ENCODE measurements around the gene LETM1. TPM values are rescaled to one million over a fixed set of nuclear protein-coding genes. Genes with fewer than 3 reads are reported as not detected.

Gene LETM1
- total RNA-seq, 1 donor from 2014 or later = 65.3 TPM

DNA sequence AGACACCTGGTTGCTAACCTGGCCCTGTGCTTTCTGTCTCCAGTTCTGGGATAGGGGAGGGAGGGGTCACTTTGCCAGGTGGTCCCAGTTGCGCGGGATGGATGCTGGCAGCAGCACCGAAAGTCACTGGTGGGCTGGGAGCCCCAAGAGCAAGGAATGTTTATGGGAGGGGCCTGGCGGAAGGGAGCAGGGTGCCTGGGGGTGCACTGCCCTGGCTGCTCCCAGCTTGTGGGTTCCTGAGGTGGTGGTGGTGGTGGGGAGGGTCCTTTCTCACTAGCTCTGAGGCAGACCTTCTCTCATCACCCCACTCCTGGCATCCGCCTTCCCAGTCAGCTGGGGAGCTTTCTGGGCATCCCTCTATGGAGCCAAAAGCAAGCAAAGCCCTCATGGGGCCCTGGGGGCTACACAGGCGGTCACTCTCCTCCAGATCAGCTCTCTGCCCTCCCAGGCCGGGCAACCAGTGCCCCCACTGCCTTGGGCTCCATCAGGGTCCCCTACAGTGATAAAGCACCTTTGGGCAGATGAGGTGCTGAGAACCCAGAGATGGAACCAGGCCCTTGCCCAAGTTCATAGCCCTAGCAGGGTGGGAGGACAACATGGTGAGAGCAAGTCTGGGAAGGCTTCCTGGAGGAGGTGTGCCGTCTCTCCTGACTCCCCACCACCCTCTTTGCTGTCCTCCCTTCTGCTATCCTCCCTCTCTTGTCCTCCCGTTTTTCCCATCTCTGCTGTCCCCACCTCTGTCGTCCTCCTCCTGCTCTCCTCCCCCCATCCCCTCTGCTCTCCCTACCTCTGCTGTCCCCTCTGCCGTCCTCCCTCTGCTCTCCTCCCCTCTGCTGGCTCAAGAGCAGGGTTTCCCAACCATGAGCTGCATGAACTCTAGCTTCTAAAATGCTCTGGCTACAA is 46.9 kb downstream of the LETM1 start:
- no peak for DNase-seq (ENCODE audit: extremely low read depth, low read depth, low spot score)

DNA sequence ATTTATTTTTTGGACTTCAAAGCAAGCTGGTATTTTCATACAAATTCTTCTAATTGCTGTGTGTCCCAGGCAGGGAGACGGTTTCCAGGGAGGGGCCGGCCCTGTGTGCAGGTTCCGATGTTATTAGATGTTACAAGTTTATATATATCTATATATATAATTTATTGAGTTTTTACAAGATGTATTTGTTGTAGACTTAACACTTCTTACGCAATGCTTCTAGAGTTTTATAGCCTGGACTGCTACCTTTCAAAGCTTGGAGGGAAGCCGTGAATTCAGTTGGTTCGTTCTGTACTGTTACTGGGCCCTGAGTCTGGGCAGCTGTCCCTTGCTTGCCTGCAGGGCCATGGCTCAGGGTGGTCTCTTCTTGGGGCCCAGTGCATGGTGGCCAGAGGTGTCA is 47.6 kb downstream of the LETM1 start:
- no peak for DNase-seq (ENCODE audit: extremely low read depth, low read depth, low spot score)

- no peak for DNase-seq (ENCODE audit: extremely low read depth, low read depth, low spot score)
Measured at GRCh38 chr4:1807332-1807777, 48.6 kb downstream of the LETM1 start.

DNA sequence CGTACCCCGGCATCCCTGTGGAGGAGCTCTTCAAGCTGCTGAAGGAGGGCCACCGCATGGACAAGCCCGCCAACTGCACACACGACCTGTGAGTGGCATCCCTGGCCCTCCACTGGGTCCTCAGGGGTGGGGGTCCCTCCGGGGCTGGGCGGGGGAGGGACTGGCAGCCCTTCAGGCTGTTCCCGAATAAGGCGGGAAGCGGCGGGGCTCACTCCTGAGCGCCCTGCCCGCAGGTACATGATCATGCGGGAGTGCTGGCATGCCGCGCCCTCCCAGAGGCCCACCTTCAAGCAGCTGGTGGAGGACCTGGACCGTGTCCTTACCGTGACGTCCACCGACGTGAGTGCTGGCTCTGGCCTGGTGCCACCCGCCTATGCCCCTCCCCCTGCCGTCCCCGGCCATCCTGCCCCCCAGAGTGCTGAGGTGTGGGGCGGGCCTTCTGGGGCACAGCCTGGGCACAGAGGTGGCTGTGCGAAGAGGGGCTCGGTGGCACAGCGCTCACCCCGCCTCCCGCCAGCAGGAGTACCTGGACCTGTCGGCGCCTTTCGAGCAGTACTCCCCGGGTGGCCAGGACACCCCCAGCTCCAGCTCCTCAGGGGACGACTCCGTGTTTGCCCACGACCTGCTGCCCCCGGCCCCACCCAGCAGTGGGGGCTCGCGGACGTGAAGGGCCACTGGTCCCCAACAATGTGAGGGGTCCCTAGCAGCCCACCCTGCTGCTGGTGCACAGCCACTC is 49.2 kb downstream of the LETM1 start:
- no peak for DNase-seq (ENCODE audit: extremely low read depth, low read depth, low spot score)

- no peak for DNase-seq (ENCODE audit: extremely low read depth, low read depth, low spot score)
Measured at GRCh38 chr4:1806223-1806564, 49.8 kb downstream of the LETM1 start.

- no peak for DNase-seq (ENCODE audit: extremely low read depth, low read depth, low spot score)
Measured at GRCh38 chr4:1805493-1806222, 50.3 kb downstream of the LETM1 start.

GRCh38 chr4:1804638-1805492 is 51.1 kb downstream of the LETM1 start:
- no peak for DNase-seq (ENCODE audit: extremely low read depth, low read depth, low spot score)

DNA sequence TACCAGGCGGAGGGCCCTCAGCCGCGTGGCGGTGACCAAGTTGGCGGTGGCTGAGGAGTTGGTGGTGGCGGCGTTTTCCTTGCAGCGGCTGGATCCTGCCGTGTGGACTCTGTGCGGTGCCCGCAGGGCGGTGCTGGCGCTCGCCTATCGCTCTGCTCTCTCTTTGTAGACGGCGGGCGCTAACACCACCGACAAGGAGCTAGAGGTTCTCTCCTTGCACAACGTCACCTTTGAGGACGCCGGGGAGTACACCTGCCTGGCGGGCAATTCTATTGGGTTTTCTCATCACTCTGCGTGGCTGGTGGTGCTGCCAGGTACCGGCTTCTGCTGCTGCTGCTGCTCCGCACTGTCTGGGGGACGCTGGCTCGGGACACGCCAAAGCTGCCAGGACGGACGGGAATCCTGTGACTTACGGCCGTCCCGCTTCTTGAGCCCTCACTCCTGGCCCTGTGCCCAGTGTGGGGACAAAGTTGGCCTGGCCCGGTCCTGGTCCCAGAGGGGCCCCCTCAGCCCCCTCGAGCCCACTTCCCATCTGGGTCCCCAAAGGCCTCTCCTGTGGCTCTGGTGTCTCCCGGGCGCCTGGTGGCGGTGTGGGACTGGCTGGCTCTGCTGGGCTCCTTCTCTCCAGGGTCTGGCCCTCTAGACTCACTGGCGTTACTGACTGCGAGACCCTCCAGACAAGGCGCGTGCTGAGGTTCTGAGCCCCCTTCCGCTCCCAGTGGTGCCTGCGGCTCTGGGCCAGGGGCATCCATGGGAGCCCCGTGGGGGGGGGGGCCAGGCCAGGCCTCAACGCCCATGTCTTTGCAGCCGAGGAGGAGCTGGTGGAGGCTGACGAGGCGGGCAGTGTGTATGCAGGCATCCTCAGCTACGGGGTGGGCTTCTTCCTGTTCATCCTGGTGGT is 52.2 kb downstream of the LETM1 start:
- no peak for DNase-seq (ENCODE audit: extremely low read depth, low read depth, low spot score)

- DNase-seq (ENCODE audit: extremely low read depth, low read depth, low spot score) = no peak
Measured at GRCh38 chr4:1802720-1803522, 53.0 kb downstream of the LETM1 start.

- DNase-seq (ENCODE audit: extremely low read depth, low read depth, low spot score) = no peak
Measured at GRCh38 chr4:1802151-1802715, 53.7 kb downstream of the LETM1 start.

DNA sequence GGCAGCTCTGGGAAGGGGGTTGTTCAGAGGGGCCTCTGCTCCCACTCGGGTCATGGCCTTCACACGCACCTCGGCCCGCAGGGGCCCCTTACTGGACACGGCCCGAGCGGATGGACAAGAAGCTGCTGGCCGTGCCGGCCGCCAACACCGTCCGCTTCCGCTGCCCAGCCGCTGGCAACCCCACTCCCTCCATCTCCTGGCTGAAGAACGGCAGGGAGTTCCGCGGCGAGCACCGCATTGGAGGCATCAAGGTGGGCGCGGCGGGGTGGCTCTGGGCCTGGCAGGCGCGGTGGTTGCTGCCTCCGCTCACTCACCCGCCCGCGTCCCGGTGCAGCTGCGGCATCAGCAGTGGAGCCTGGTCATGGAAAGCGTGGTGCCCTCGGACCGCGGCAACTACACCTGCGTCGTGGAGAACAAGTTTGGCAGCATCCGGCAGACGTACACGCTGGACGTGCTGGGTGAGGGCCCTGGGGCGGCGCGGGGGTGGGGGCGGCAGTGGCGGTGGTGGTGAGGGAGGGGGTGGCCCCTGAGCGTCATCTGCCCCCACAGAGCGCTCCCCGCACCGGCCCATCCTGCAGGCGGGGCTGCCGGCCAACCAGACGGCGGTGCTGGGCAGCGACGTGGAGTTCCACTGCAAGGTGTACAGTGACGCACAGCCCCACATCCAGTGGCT is 54.5 kb downstream of the LETM1 start:
- DNase-seq (ENCODE audit: extremely low read depth, low read depth, low spot score) = no peak

- DNase-seq (ENCODE audit: extremely low read depth, low read depth, low spot score) = no peak
Measured at GRCh38 chr4:1800805-1801204, 55.2 kb downstream of the LETM1 start.

- no peak for DNase-seq (ENCODE audit: extremely low read depth, low read depth, low spot score)
Measured at GRCh38 chr4:1799387-1800375, 56.3 kb downstream of the LETM1 start.

DNA sequence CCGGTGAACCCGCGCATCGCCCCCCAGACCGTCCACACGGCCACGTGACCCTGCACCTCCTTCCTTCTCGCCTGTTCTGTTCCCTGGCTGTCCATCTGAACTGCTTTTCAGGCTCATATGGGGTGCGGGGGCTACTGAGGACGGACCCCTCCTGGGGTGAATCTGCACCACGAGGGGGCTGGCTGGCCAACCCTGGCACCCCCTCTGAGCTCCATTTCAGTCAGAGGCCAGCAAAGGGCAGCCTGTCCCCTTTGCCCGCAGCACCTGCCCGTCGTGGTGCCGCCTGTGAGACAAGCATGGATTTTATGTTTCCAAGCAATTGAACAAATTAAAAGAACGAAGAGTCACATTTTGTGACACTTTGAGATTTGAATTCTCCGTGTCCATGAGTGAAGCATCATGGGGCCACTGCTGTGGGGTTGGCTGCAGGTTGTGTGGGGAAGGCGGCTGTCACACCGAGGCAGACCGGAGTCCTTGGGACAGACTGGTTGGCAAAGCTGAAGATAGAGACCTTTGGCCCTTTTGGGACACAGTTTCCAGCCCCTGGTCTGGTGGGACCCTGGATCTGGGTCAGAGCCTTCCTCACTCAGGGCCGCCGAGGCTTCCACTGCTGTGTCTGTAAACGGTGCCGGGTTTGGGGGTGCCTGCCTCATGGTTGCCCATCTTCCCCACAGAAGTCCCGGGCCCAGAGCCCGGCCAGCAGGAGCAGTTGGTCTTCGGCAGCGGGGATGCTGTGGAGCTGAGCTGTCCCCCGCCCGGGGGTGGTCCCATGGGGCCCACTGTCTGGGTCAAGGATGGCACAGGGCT is 57.2 kb downstream of the LETM1 start:
- no peak for DNase-seq (ENCODE audit: extremely low read depth, low read depth, low spot score)

- DNase-seq (ENCODE audit: extremely low read depth, low read depth, low spot score) = no peak
Measured at GRCh38 chr4:1797861-1798579, 57.9 kb downstream of the LETM1 start.
